Mucosa of rectum (tissue), 2 donors: Measurements from ENCODE around the gene TBX21.
"Not testable (repeated sequence)": the region's sequence is repeated elsewhere in the genome, so short reads cannot be mapped to it uniquely, and the experiment has no call there.

Source experiments
- H3K27ac ChIP-seq, 2 donors: one replicate each; pipeline ENCODE4 v1.7.0; 2013; ENCODE audit warnings: inconsistent platforms in 2 of 2, low read depth in 2 of 2, low read length in 2 of 2
- H3K27me3 ChIP-seq, 2 donors: one replicate each; pipeline ENCODE4 v1.7.0; 2013; ENCODE audit warnings: low read length in 2 of 2; ENCODE audit not compliant: control insufficient read depth in 2 of 2, insufficient read depth in 2 of 2
- H3K36me3 ChIP-seq, 2 donors: one replicate each; pipeline ENCODE4 v1.7.0; 2013; ENCODE audit warnings: low read length in 2 of 2; ENCODE audit not compliant: control insufficient read depth in 2 of 2, insufficient read depth in 2 of 2
- H3K4me1 ChIP-seq, 2 donors: one replicate each; pipeline ENCODE4 v1.7.0; 2013; ENCODE audit warnings: low read length in 2 of 2, mild to moderate bottlenecking in 1 of 2; ENCODE audit not compliant: control insufficient read depth in 2 of 2, insufficient read depth in 2 of 2
- H3K4me3 ChIP-seq, 2 donors: one replicate each; pipeline ENCODE4 v1.7.0; 2013; ENCODE audit warnings: low read length in 2 of 2
- H3K9ac ChIP-seq, 2 donors: one replicate each; pipeline ENCODE4 v1.7.0; 2013; ENCODE audit warnings: low read length in 2 of 2, low read depth in 1 of 2, mild to moderate bottlenecking in 1 of 2
- H3K9me3 ChIP-seq, 2 donors: one replicate each; pipeline ENCODE4 v1.7.0; 2013; ENCODE audit warnings: low read length in 2 of 2; ENCODE audit not compliant: control insufficient read depth in 2 of 2
- donor health status: healthy.
- donor health status: Normal muscosa, but diverticular disease.

The TBX21 gene

DNA sequence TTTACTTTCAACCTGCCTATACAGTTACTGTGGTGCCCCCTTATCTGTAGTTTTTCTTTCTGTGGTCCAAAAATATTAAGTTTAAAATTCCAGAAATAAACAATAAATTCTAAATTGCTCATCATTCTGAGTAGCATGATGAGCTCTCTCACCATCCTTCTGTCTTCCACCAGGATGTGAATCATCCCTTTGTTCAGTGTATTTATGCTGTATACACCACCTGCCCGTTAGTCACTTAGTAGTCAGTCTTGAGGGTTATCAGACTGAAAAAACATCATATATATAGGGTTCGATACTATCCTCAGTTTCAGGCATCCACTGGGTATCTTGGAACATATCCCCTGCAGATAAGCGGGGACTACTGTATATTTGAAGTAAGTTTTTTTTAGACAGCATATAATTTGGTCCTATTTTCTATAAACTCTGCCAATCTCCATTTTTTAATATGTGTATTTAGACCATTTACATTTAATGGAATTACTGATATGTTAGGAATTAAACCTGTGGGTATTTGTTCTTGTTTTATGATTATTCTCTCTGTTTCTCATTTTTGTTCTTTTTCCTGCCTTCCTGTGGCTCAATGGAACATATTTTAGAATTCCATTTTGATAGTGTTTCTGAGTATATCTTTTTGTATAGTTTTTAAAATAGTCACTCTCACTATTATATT is 31.0 kb downstream of the TBX21 start:
- Histone ChIP-seq H3K4me1 (no peaks in the 10 kb centered on the region), H3K36me3 (no peaks in the 10 kb centered on the region), H3K9ac (no peak overlapping the region), H3K4me3 (no peak overlapping the region), H3K27ac (no peak overlapping the region), H3K27me3 (peaks cover 0 to 3% of the 10 kb centered on the region in 2 donors), H3K9me3 (no peaks in the 10 kb centered on the region)

DNA sequence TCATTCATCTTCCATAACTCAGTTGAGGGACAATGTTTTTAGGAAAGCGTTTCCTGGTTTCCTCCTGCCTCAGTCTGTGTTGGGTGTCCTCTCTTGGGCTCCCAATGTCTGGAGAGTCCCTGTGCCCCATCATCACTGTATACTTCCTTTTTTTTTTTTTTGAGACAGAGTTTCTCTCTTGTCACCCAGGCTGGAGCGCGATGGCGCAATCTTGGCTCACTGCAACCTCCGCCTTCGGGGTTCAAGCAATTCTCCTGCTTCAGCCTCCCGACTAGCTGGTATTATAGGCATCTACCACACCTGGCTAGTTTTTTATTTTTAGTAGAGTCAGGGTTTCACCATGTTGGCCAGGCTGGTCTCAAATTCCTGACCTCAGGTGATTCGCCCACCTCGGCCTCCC is 40.6 kb downstream of the TBX21 start:
- peaks cover 6 to 11% of the 10 kb centered on the region in 2 donors for H3K27me3 ChIP-seq
- not testable (repeated sequence) for H3K9ac ChIP-seq, H3K36me3 ChIP-seq, H3K4me1 ChIP-seq, H3K27ac ChIP-seq, H3K4me3 ChIP-seq, H3K9me3 ChIP-seq

DNA sequence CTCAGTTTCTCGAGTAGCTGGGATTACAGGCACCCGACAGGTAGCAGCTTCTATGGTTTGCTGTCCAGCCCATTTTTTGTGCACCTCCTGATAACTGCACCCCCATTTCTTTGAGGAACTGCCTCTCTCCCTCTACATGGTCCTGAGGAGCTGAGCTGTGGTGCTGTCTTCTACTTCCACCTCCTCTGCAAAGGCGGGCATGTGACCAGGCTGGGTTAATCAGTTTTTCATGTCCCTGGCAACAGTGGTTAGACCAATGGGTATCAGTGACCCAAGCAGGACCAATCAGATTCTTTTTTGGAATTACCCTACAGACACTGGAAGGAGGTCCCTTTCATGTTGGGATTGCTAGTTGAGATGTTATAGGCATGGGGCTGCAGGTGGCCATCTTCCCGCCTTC is 41.3 kb downstream of the TBX21 start:
- Histone ChIP-seq H3K27me3 (peaks cover 6 to 11% of the 10 kb centered on the region in 2 donors), H3K27ac (no peak overlapping the region), H3K4me1 (no peaks in the 10 kb centered on the region), H3K4me3 (no peak overlapping the region), H3K36me3 (no peaks in the 10 kb centered on the region), H3K9me3 (no peaks in the 10 kb centered on the region), H3K9ac (no peak overlapping the region)

DNA sequence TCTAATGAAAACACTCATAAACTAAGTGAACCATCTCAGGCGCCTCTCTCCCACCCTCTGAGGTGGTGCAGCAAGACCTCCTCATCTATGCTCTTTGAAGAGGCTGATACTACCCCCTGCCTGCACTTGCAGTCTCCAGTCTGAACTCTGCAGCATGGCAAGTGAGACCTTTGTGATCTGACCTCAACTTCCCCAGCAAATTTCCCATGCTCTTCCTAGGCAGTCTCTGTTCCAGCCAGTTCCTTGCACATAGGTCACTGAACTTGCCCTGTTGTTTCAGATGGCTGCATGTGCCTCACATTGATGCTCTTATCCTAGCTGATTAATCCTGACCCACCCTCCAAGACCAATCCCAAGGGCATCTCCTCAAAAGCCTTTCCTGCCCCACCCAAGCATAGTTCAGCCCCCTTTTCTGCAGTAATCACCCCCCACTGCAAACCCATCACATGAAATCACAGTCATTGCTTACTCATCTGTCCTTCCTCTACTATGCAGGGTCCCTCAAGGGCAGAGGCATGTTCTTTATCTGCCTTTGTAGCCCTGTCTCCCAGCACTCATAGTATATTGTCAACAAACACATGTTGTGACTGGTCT is 42.0 kb downstream of the TBX21 start:
- Histone ChIP-seq H3K27me3 (peaks cover 6 to 11% of the 10 kb centered on the region in 2 donors), H3K9ac (no peak overlapping the region), H3K4me3 (no peak overlapping the region), H3K4me1 (no peaks in the 10 kb centered on the region), H3K9me3 (no peaks in the 10 kb centered on the region), H3K27ac (no peak overlapping the region), H3K36me3 (no peaks in the 10 kb centered on the region)

DNA sequence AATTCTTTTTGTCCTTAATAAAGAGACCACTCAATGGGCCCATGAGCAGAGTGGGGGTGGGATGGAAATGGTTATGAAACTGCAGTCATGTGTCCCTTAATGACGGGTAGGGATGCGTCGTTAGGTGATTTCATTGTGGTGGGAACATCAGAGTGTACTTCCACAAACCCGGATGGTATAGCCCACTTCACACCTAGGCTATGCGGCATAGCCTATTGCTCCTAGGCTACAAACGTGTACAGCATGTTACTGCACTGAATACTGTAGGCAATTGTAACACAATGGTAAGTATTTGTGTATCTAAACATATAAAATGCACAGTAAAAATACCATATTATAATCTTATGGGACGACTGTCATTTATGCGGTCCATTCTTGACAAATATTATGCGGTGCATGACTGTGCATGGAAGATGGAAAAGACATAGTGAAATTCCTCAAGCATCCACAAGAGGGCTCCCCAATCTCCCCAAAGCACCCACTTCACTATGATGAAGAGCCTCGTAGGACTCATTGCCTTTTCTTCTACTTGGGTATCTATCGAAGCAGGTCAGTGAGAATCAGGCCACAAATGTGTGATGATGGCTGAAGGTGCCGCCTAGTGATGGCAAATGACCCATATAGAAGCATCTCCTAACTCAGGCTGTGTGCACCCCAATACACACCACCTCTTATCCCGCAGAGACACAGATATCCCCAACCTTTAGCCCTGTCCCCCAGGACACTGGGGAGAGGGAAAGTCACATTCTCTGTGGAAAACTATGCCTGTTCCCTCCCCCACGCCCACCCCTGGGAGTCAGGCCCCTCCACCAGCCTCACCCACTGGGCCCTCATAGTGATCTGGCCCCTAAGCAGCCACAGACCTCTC is 43.5 kb downstream of the TBX21 start:
- Histone ChIP-seq H3K9me3 (no peaks in the 10 kb centered on the region), H3K4me3 (no peak overlapping the region), H3K9ac (no peak overlapping the region), H3K27me3 (peaks cover 6 to 18% of the 10 kb centered on the region in 2 donors), H3K27ac (no peak overlapping the region), H3K4me1 (no peaks in the 10 kb centered on the region), H3K36me3 (no peaks in the 10 kb centered on the region)

DNA sequence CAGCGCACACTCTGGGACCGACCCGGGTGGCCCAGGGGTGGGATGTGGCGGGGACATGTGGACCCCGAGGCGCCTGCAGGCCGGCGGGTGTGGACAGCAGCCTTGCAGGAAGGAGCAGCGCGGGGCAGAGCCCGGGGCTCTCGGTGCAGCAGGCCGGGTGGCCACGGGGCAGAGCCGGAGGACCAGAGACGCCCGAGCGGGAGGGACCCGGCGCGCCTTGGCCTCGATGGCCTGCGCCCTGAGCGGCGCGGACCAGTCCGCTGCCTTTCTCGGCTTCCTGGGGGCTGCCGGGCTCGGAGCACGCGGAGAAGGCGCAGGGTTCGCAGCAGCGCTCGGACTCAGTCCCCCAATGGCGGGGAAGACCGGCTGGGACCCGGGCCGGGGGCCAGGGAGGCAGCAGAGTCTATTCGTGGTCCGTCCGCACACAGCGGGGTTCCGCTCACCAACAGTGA is 45.2 kb downstream of the TBX21 start:
- H3K27me3 ChIP-seq = peaks cover 6 to 19% of the 10 kb centered on the region in 2 donors
- no peak overlapping the region for H3K4me3 ChIP-seq
- H3K36me3 ChIP-seq = no peaks in the 10 kb centered on the region
- no peak overlapping the region for H3K27ac ChIP-seq
- H3K9ac ChIP-seq = no peak overlapping the region
- H3K4me1 ChIP-seq = no peaks in the 10 kb centered on the region
- no peaks in the 10 kb centered on the region for H3K9me3 ChIP-seq

DNA sequence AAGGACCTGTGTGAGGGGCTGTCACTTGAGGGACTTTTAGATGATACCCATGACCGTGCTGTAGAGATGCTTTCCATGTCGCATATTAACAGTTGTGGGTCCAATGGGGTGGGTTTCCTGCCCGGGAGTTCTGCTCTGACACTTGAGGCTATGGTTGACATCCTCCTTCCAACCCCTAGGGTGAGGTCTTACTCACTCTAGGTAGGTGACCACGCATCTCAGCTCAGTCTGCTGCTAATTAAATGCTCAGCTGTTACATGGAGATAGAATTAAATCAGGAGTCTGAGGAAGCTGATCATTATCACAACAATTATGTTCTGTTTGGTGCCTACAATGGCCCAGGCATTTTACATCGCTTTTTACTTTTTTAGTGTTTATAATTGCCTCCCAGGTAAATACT is 48.4 kb downstream of the TBX21 start:
- no peak overlapping the region for H3K9ac ChIP-seq
- H3K27me3 ChIP-seq = peaks cover 9 to 16% of the 10 kb centered on the region in 2 donors
- no peak overlapping the region for H3K4me3 ChIP-seq
- no peak overlapping the region for H3K27ac ChIP-seq
- no peaks in the 10 kb centered on the region for H3K9me3 ChIP-seq
- H3K36me3 ChIP-seq = no peaks in the 10 kb centered on the region
- no peaks in the 10 kb centered on the region for H3K4me1 ChIP-seq

- no peaks in the 10 kb centered on the region for H3K36me3 ChIP-seq
- no peak overlapping the region for H3K27ac ChIP-seq
- no peaks in the 10 kb centered on the region for H3K9me3 ChIP-seq
Measured at GRCh38 chr17:47785538-47786123, 52.6 kb downstream of the TBX21 start.

DNA sequence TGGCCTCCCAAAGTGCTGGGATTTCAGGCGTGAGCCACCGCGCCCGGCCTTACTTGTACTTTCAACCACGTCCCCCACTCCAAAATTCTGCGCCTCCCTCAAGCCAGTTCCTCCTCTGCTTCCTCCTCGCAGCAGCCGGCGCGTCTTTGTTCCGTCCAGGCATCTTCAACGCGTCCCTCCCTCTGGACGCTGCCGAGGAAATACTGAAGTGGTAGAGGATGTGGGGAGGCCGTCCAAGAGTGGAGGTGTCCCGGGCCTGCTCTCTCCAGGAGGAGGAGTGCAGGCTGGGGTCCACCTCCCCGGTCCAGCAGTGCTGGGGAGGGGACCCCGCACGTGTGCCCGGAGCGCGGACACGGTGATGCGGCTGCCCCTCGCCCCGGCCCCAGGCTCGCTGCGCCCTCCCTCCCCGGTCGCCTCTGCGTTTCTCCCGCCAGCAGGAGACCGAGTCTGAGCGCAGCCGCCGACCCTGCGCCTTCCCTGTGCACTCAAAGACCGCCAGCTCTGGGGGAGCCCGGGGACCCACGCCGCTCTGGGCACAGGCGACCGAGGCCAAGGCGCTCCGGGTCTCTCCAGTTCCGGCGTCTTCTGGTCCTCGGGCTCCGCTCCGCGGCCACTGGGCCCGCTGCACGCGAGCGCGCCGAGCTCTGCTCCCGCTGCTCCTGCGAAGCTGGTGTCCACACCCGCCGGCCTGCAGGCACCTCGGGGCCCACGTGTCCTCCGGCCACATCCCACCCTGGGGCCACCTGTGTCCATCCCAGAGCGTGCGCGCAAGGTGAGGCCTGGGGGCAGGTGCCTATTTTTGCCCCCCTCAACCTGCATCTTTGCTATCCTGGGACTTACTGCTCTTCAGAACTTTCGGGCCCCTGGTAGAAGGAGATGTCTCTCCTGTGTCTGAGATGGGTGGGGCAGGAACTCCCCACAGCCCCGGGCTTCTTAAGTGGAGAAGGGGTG is 56.9 kb downstream of the TBX21 start:
- Histone ChIP-seq H3K9ac (peak overlapping the region in 1 of 2 donors; percentile 12), H3K9me3 (no peaks in the 10 kb centered on the region)

More at GRCh38 chr17:47785538-47786123, 52.6 kb downstream of the TBX21 start:
- Histone ChIP-seq H3K4me1 (peaks cover 0 to 7% of the 10 kb centered on the region in 2 donors), H3K27me3 (peaks cover 18 to 21% of the 10 kb centered on the region in 2 donors), H3K9ac (no peak overlapping the region), H3K4me3 (no peak overlapping the region)

More for the DNA sequence above, 56.9 kb downstream of the TBX21 start:
- H3K4me1 ChIP-seq = peaks cover 0 to 7% of the 10 kb centered on the region in 2 donors
- H3K4me3 ChIP-seq = peak overlapping the region; percentile 30 to 41
- H3K27me3 ChIP-seq = peaks cover 26 to 35% of the 10 kb centered on the region in 2 donors
- no peaks in the 10 kb centered on the region for H3K36me3 ChIP-seq
- H3K27ac ChIP-seq = no peak overlapping the region
